ENCODE results near the gene SPEN.
"Not testable (repeated sequence)": the region's sequence is repeated elsewhere in the genome, so short reads cannot be mapped to it uniquely, and the experiment has no call there.

SPEN gene

GRCh38 chr1:15856888-15857287, 9.4 kb downstream of the SPEN start:
- DNase-seq (ENCODE audit: low read depth in 4 of 4, low spot score in 1 of 4), result no peak

GRCh38 chr1:15858069-15858670, 10.7 kb downstream of the SPEN start:
- DNase-seq (ENCODE audit: low read depth in 4 of 4, low spot score in 1 of 4), result no peak

GRCh38 chr1:15858672-15859372, 11.3 kb downstream of the SPEN start:
- no peak for DNase-seq (ENCODE audit: low read depth in 4 of 4, low spot score in 1 of 4)

- DNase-seq (ENCODE audit: low read depth in 4 of 4, low spot score in 1 of 4), result no peak
Measured at GRCh38 chr1:15863156-15863901, 15.8 kb downstream of the SPEN start.

- DNase-seq (ENCODE audit: low read depth in 4 of 4, low spot score in 1 of 4), result no peak
Measured at GRCh38 chr1:15866721-15867201, 19.3 kb downstream of the SPEN start.

- DNase-seq (ENCODE audit: low read depth in 4 of 4, low spot score in 1 of 4), result no peak
Measured at GRCh38 chr1:15867288-15867687, 19.8 kb downstream of the SPEN start.

- no peak for DNase-seq (ENCODE audit: low read depth in 4 of 4, low spot score in 1 of 4)
Measured at GRCh38 chr1:15869413-15869812, 21.9 kb downstream of the SPEN start.

GRCh38 chr1:15870421-15870820, 22.9 kb downstream of the SPEN start:
- no peak for DNase-seq (ENCODE audit: low read depth in 4 of 4, low spot score in 1 of 4)

GRCh38 chr1:15874471-15874870, 27.0 kb downstream of the SPEN start:
- no peak for DNase-seq (ENCODE audit: low read depth in 4 of 4, low spot score in 1 of 4)

GRCh38 chr1:15876357-15877055, 29.0 kb downstream of the SPEN start:
- DNase-seq (ENCODE audit: low read depth in 4 of 4, low spot score in 1 of 4), result no peak

- no peak for DNase-seq (ENCODE audit: low read depth in 4 of 4, low spot score in 1 of 4)
Measured at GRCh38 chr1:15881961-15882360, 34.5 kb downstream of the SPEN start.

- no peak for DNase-seq (ENCODE audit: low read depth in 4 of 4, low spot score in 1 of 4)
Measured at GRCh38 chr1:15882665-15883064, 35.2 kb downstream of the SPEN start.

- no peak for DNase-seq (ENCODE audit: low read depth in 4 of 4, low spot score in 1 of 4)
Measured at GRCh38 chr1:15883326-15883725, 35.8 kb downstream of the SPEN start.

GRCh38 chr1:15884477-15884876, 37.0 kb downstream of the SPEN start:
- no peak for DNase-seq (ENCODE audit: low read depth in 4 of 4, low spot score in 1 of 4)

- DNase-seq (ENCODE audit: low read depth in 4 of 4, low spot score in 1 of 4), result no peak
Measured at GRCh38 chr1:15885269-15885668, 37.8 kb downstream of the SPEN start.

GRCh38 chr1:15885701-15886610, 38.4 kb downstream of the SPEN start:
- peak in 1 of 4 experiments; percentile 8 for DNase-seq (ENCODE audit: low read depth in 4 of 4, low spot score in 1 of 4)

- no peak for DNase-seq (ENCODE audit: low read depth in 4 of 4, low spot score in 1 of 4)
Measured at GRCh38 chr1:15886611-15887167, 39.2 kb downstream of the SPEN start.

GRCh38 chr1:15892857-15893599, 45.5 kb downstream of the SPEN start:
- not testable (repeated sequence) for DNase-seq (ENCODE audit: low read depth in 4 of 4, low spot score in 1 of 4)

GRCh38 chr1:15895233-15895632, 47.7 kb downstream of the SPEN start:
- DNase-seq (ENCODE audit: low read depth in 4 of 4, low spot score in 1 of 4), result no peak
